HCT116 (cell line): ENCODE measurements around the gene PTPN2. TPM values are rescaled to one million over a fixed set of nuclear protein-coding genes. Genes with fewer than 3 reads are reported as not detected.

Experiments
- ATAC-seq: fragments of 200-7000 bp; cut with Tn5 transposase; 2 replicates; pipeline ENCODE4 v1.9.1; 2020; ENCODE audit warnings: mild to moderate bottlenecking, moderate library complexity
- BruUV-seq: library from RNA; stranded (reverse); fragments of 400-500 nt; replicated peaks from 2 replicates; lab custom pipeline; 2021; lab: Mats Ljungman, UMichigan
- CTCF ChIA-PET: fragments of 300-600 bp; sonication (Branson Sonifier 250); formaldehyde crosslinking; loops from one replicate; lab custom pipeline; 2021; ENCODE audit warnings: antibody characterized with exemption; lab: Charles Lee
- POLR2A ChIA-PET: fragments of 300-600, 350-600 bp; sonication (Branson Sonifier 250); formaldehyde crosslinking; loops from one replicate; lab custom pipeline; 2021; ENCODE audit warnings: antibody characterized with exemption; lab: Charles Lee
- RAD21 ChIA-PET, 2 experiments: fragments of 300-600 bp; sonication (Branson Sonifier 250); formaldehyde crosslinking; loops; one replicate each; lab custom pipeline; 2023; ENCODE audit warnings: low total read pairs in 2 of 2; ENCODE audit not compliant: uncharacterized antibody in 2 of 2, unreplicated experiment in 2 of 2, low non-redundant PET in 1 of 2; lab: Charles Lee
- DNase-seq: peaks from one replicate; pipeline ENCODE4 v3.0.0-alpha.2; 2010; ENCODE audit warnings: low read depth, low spot score
- H2AFZ ChIP-seq: fragments of 200-600 bp; shearing (Covaris generic), sonication (generic); 2 replicates; pipeline ENCODE4 v1.6.1; 2017; ENCODE audit warnings: low read depth, mixed run types, mixed read lengths, antibody characterized with exemption, low read length; ENCODE audit not compliant: poor library complexity, severe bottlenecking
- H3K27ac ChIP-seq: 2 replicates; pipeline ENCODE4 v1.5.1; 2012; ENCODE audit warnings: low read depth, low read length
- H3K27me3 ChIP-seq: fragments of 200-600 bp; sonication (generic); 2 replicates; pipeline ENCODE4 v1.6.1; 2016; ENCODE audit warnings: mixed run types, low read length, mixed read lengths; ENCODE audit not compliant: insufficient read depth
- H3K36me3 ChIP-seq, 2 experiments: fragments of 200-500 bp in 1 of 2; fragments of 200-600 bp in 1 of 2; sonication (Bioruptor generic) in 1 of 2; sonication (generic) in 1 of 2; 2 replicates each; pipeline versions ENCODE4 v1.5.1 to v1.6.1; 2014 to 2016; ENCODE audit warnings: low read length in 2 of 2, inconsistent platforms in 1 of 2, mixed read lengths in 1 of 2, mixed run types in 1 of 2; ENCODE audit not compliant: insufficient read depth in 2 of 2, control insufficient read depth in 1 of 2
- H3K4me1 ChIP-seq, 2 experiments: fragments of 200-600 bp in 1 of 2; sonication (generic) in 1 of 2; 2 replicates each; pipeline versions ENCODE4 v1.5.1 to v1.6.1; 2012 to 2017; ENCODE audit warnings: low read length in 2 of 2, inconsistent platforms in 1 of 2, mild to moderate bottlenecking in 1 of 2, mixed read lengths in 1 of 2, mixed run types in 1 of 2, moderate library complexity in 1 of 2; ENCODE audit not compliant: insufficient read depth in 2 of 2, control insufficient read depth in 1 of 2
- H3K4me2 ChIP-seq: fragments of 200-600 bp; sonication (generic); 2 replicates; pipeline ENCODE4 v1.6.1; 2017; ENCODE audit warnings: mixed run types, low read length, mixed read lengths
- H3K4me3 ChIP-seq, 2 experiments: fragments of 200-600 bp in 1 of 2; sonication (generic) in 1 of 2; replicated peaks in 1 of 2; 2 replicates each; pipeline ENCODE4 v1.5.1; 2011 to 2016; ENCODE audit warnings: low read length in 2 of 2, control low read depth in 1 of 2, low read depth in 1 of 2, mild to moderate bottlenecking in 1 of 2, mixed read lengths in 1 of 2, mixed run types in 1 of 2
- H3K79me2 ChIP-seq: fragments of 200-600 bp; sonication (generic); 2 replicates; pipeline ENCODE4 v1.6.1; 2017; ENCODE audit warnings: mild to moderate bottlenecking, mixed run types, low read length, moderate library complexity, mixed read lengths; ENCODE audit not compliant: insufficient read depth
- H3K9ac ChIP-seq: fragments of 200-600 bp; sonication (generic); 2 replicates; pipeline ENCODE4 v1.6.1; 2016; ENCODE audit warnings: low read length, mixed read lengths
- H3K9me2 ChIP-seq: fragments of 200-600 bp; sonication (generic), shearing (Covaris generic); 2 replicates; pipeline ENCODE4 v1.6.1; 2017; ENCODE audit warnings: mixed run types, mild to moderate bottlenecking, moderate library complexity; ENCODE audit not compliant: insufficient read depth
- H3K9me3 ChIP-seq, 2 experiments: fragments of 200-500 bp in 1 of 2; fragments of 200-600 bp in 1 of 2; sonication (Bioruptor generic) in 1 of 2; sonication (generic) in 1 of 2; 2 replicates each; pipeline ENCODE4 v1.6.1; 2014 to 2017; ENCODE audit warnings: low read length in 2 of 2, mixed read lengths in 2 of 2, inconsistent platforms in 1 of 2, low read depth in 1 of 2, mild to moderate bottlenecking in 1 of 2, mixed run types in 1 of 2, moderate library complexity in 1 of 2; ENCODE audit not compliant: control insufficient read depth in 1 of 2, insufficient read depth in 1 of 2
- H4K20me1 ChIP-seq: fragments of 200-600 bp; sonication (generic), shearing (Covaris generic); 2 replicates; pipeline ENCODE4 v1.6.1; 2017; ENCODE audit warnings: mixed run types, mild to moderate bottlenecking, moderate library complexity; ENCODE audit not compliant: insufficient read depth
- CBX3 ChIP-seq: IDR thresholded peaks from 2 replicates; pipeline ENCODE4 v1.6.1; 2012; ENCODE audit warnings: low read depth
- CEBPB ChIP-seq: IDR thresholded peaks from 2 replicates; pipeline ENCODE4 v1.6.1; 2012; ENCODE audit warnings: low read depth
- EGR1 ChIP-seq: IDR thresholded peaks from 2 replicates; pipeline ENCODE4 v1.6.1; 2012; ENCODE audit warnings: low read depth
- EZH2 ChIP-seq: fragments of 200-600 bp; sonication (generic); IDR thresholded peaks from 2 replicates; pipeline ENCODE4 v1.6.1; 2017; ENCODE audit warnings: antibody characterized with exemption, mixed run types
- MAX ChIP-seq: IDR thresholded peaks from 2 replicates; pipeline ENCODE4 v1.6.1; 2012
- RAD21 ChIP-seq: IDR thresholded peaks from 2 replicates; pipeline ENCODE4 v1.6.1; 2012; ENCODE audit warnings: low read depth, mild to moderate bottlenecking
- REST ChIP-seq: IDR thresholded peaks from 2 replicates; pipeline ENCODE4 v1.6.1; 2012; ENCODE audit warnings: low read depth
- SIN3A ChIP-seq: IDR thresholded peaks from 2 replicates; pipeline ENCODE4 v1.6.1; 2012; ENCODE audit warnings: low read depth
- ZBTB33 ChIP-seq: IDR thresholded peaks from 2 replicates; pipeline ENCODE4 v1.6.1; 2011; ENCODE audit warnings: mild to moderate bottlenecking, low read length, moderate library complexity; ENCODE audit not compliant: insufficient replicate concordance; ENCODE audit errors: extremely low read depth
- ZNF274 ChIP-seq: fragments of 200-500 bp; sonication (Bioruptor generic); IDR thresholded peaks from 2 replicates; pipeline ENCODE4 v1.6.1; 2014; ENCODE audit warnings: mild to moderate bottlenecking, low read depth, low read length, inconsistent platforms
- intact Hi-C: fragments of 100-400 bp; cut with micrococcal nuclease; formaldehyde crosslinking; loops from 2 replicates; pipeline ENCODE4 v1.10.0; 2022
- total RNA-seq: library from RNA; stranded (reverse); gene quantifications from one replicate; pipeline ENCODE4 v1.2.1, GENCODE V29; 2021; ENCODE audit not compliant: unreplicated experiment

PTPN2 gene
- total RNA-seq, 1 experiment from 2014 or later, result 50.3 TPM

- Histone ChIP-seq H3K4me1 (peaks cover 0 to 3% of the 10 kb centered on the region in 2 experiments; a peak in 1 of 4 replicates), H3K27me3 (no peaks in the 10 kb centered on the region), H4K20me1 (no peaks in the 10 kb centered on the region), H3K4me3 (no peak overlapping the region), H3K4me2 (no peak overlapping the region), H3K27ac (no peak overlapping the region), H3K9me2 (no peaks in the 10 kb centered on the region), H3K9ac (no peak overlapping the region), H2AFZ (no peak overlapping the region), H3K36me3 (no peaks in the 10 kb centered on the region), H3K9me3 (no peaks in the 10 kb centered on the region), H3K79me2 (no peaks in the 10 kb centered on the region)
- ChIA-PET CTCF (interaction anchor here (1.6 to 2.7 kb wide), 4 partner anchors 189 to 605 kb away, joined by 3 to 46 read pairs (median 17); no protein-coding TSS in a partner anchor), POLR2A (interaction anchor here (0.6 kb wide), 1 partner anchor 242 kb away, joined by 4 read pairs; no protein-coding TSS in a partner anchor), RAD21 (no interaction called here)
- no TSS peak for BruUV-seq
- TF ChIP-seq RAD21 (no peak), MAX (no peak), EGR1 (no peak), ZNF274 (no peak), REST (no peak), CEBPB (no peak), CBX3 (no peak), SIN3A (no peak), EZH2 (no peak), ZBTB33 (no peak)
- no peak for ATAC-seq
- intact Hi-C loops, result no loop called here
- no peak for DNase-seq
Measured at GRCh38 chr18:12933327-12933726, 49.3 kb upstream of the PTPN2 start.
